ENCODE results near the gene TRMT44.
"Not testable (repeated sequence)": the region's sequence is repeated elsewhere in the genome, so short reads cannot be mapped to it uniquely, and the experiment has no call there.

DNA sequence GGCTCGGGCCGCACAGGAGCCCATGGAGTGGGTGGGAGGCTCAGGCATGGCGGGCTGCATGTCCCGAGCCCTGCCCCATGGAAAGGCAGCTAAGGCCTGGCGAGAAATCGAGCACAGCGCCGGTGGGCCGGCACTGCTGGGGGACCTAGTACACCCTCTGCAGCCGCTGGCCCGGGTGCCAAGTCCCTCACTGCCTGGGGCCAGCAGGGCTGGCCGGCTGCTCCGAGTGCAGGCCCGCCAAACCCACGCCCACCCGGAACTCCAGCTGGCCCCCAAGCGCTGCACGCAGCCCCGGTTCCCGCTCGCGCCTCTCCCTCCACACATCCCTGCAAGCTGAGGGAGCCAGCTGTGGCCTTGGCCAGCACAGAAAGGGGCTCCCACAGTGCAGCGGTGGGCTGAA lies 50.9 kb downstream of the TRMT44 start:
- TF ChIP-seq POLR2A (IDR thresholded peaks at IDR 0.05; ENCODE audit: borderline replicate concordance, extremely low read depth, insufficient read depth, insufficient read length); TCF7L2 (IDR thresholded peaks at IDR 0.05; ENCODE audit: borderline replicate concordance, extremely low read depth, insufficient read depth, insufficient read length); SRF (IDR thresholded peaks at IDR 0.05; ENCODE audit: low read depth): not testable (repeated sequence)
- TF ChIP-seq, protein P1, sequence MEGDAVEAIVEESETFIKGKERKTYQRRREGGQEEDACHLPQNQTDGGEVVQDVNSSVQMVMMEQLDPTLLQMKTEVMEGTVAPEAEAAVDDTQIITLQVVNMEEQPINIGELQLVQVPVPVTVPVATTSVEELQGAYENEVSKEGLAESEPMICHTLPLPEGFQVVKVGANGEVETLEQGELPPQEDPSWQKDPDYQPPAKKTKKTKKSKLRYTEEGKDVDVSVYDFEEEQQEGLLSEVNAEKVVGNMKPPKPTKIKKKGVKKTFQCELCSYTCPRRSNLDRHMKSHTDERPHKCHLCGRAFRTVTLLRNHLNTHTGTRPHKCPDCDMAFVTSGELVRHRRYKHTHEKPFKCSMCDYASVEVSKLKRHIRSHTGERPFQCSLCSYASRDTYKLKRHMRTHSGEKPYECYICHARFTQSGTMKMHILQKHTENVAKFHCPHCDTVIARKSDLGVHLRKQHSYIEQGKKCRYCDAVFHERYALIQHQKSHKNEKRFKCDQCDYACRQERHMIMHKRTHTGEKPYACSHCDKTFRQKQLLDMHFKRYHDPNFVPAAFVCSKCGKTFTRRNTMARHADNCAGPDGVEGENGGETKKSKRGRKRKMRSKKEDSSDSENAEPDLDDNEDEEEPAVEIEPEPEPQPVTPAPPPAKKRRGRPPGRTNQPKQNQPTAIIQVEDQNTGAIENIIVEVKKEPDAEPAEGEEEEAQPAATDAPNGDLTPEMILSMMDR (IDR thresholded peaks at IDR 0.05 in 2 of 3, conservative IDR thresholded peaks at IDR 0.05 in 1 of 3; ENCODE audit: borderline replicate concordance in 1 of 3, insufficient read depth in 1 of 3, low read depth in 2 of 3, low read length in 2 of 3) = not testable (repeated sequence)
- TF ChIP-seq, protein P2, sequence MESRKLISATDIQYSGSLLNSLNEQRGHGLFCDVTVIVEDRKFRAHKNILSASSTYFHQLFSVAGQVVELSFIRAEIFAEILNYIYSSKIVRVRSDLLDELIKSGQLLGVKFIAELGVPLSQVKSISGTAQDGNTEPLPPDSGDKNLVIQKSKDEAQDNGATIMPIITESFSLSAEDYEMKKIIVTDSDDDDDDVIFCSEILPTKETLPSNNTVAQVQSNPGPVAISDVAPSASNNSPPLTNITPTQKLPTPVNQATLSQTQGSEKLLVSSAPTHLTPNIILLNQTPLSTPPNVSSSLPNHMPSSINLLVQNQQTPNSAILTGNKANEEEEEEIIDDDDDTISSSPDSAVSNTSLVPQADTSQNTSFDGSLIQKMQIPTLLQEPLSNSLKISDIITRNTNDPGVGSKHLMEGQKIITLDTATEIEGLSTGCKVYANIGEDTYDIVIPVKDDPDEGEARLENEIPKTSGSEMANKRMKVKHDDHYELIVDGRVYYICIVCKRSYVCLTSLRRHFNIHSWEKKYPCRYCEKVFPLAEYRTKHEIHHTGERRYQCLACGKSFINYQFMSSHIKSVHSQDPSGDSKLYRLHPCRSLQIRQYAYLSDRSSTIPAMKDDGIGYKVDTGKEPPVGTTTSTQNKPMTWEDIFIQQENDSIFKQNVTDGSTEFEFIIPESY (IDR thresholded peaks at IDR 0.05; ENCODE audit: extremely low read depth, insufficient replicate concordance, low read length) = not testable (repeated sequence)
- TF ChIP-seq, protein P3, sequence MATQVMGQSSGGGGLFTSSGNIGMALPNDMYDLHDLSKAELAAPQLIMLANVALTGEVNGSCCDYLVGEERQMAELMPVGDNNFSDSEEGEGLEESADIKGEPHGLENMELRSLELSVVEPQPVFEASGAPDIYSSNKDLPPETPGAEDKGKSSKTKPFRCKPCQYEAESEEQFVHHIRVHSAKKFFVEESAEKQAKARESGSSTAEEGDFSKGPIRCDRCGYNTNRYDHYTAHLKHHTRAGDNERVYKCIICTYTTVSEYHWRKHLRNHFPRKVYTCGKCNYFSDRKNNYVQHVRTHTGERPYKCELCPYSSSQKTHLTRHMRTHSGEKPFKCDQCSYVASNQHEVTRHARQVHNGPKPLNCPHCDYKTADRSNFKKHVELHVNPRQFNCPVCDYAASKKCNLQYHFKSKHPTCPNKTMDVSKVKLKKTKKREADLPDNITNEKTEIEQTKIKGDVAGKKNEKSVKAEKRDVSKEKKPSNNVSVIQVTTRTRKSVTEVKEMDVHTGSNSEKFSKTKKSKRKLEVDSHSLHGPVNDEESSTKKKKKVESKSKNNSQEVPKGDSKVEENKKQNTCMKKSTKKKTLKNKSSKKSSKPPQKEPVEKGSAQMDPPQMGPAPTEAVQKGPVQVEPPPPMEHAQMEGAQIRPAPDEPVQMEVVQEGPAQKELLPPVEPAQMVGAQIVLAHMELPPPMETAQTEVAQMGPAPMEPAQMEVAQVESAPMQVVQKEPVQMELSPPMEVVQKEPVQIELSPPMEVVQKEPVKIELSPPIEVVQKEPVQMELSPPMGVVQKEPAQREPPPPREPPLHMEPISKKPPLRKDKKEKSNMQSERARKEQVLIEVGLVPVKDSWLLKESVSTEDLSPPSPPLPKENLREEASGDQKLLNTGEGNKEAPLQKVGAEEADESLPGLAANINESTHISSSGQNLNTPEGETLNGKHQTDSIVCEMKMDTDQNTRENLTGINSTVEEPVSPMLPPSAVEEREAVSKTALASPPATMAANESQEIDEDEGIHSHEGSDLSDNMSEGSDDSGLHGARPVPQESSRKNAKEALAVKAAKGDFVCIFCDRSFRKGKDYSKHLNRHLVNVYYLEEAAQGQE (IDR thresholded peaks at IDR 0.05; ENCODE audit: low read depth) = not testable (repeated sequence)
